ENCODE measurements around the gene ARHGEF19. TPM values are rescaled to one million over a fixed set of nuclear protein-coding genes. Genes with fewer than 3 reads are reported as not detected.
"Not testable (repeated sequence)": the region's sequence is repeated elsewhere in the genome, so short reads cannot be mapped to it uniquely, and the experiment has no call there.

ARHGEF19 gene
- total and polyA plus RNA-seq, 3 donors from 2014 or later: 6.0 to 10.1 (median 8.5) TPM

GRCh38 chr1:16168622-16169360 lies 43.7 kb downstream of the ARHGEF19 start:
- TF ChIP-seq POLR2A (IDR thresholded peaks at IDR 0.05) (no peak), CTCF (IDR thresholded peaks at IDR 0.05) (no peak)
- Histone ChIP-seq H3K4me1 (peaks cover 11% of the 10 kb centered on the region), H3K27ac (no peak overlapping the region), H3K4me3 (no peak overlapping the region), H3K36me3 (ENCODE audit: low read depth, missing control alignments) (no peaks in the 10 kb centered on the region), H3K9me3 (no peaks in the 10 kb centered on the region), H3K27me3 (no peaks in the 10 kb centered on the region)
- intact Hi-C loops (cut with DNase I; ENCODE audit: low total_unique reads): no loop called here
- DNase-seq: no peak
- WGBS, 2 donors: 81 to 82% methylated on average over 12 to 13 of the region's 13 CpGs

- H3K27ac ChIP-seq; DNase-seq; intact Hi-C loops (cut with DNase I; ENCODE audit: low total_unique reads); H3K36me3 ChIP-seq (ENCODE audit: low read depth, missing control alignments); H3K9me3 ChIP-seq; H3K4me1 ChIP-seq; H3K27me3 ChIP-seq: not testable (repeated sequence)
- H3K4me3 ChIP-seq: peak overlapping the region in 1 of 2 donors; percentile 60
- 51 to 60% methylated on average over 10 of the region's 10 CpGs for WGBS, 2 donors
Measured at GRCh38 chr1:16168144-16168495, 44.3 kb downstream of the ARHGEF19 start.

GRCh38 chr1:16167331-16168143 lies 44.9 kb downstream of the ARHGEF19 start:
- H3K27me3 ChIP-seq: no peaks in the 10 kb centered on the region
- DNase-seq: peak; percentile 62
- no peak overlapping the region for H3K27ac ChIP-seq
- peak overlapping the region; percentile 27 to 60 for H3K4me3 ChIP-seq
- TF ChIP-seq POLR2A (IDR thresholded peaks at IDR 0.05): no peak
- no peak for TF ChIP-seq CTCF (IDR thresholded peaks at IDR 0.05)
- H3K36me3 ChIP-seq (ENCODE audit: low read depth, missing control alignments): no peaks in the 10 kb centered on the region
- 4 to 6% methylated on average over 39 to 58 of the region's 60 CpGs for WGBS, 2 donors
- no peaks in the 10 kb centered on the region for H3K9me3 ChIP-seq
- peaks cover 8% of the 10 kb centered on the region for H3K4me1 ChIP-seq
- intact Hi-C loops (cut with DNase I; ENCODE audit: low total_unique reads): no loop called here

- no peak overlapping the region for H3K27ac ChIP-seq
- no peaks in the 10 kb centered on the region for H3K9me3 ChIP-seq
- no peaks in the 10 kb centered on the region for H3K36me3 ChIP-seq (ENCODE audit: low read depth, missing control alignments)
- H3K27me3 ChIP-seq: no peaks in the 10 kb centered on the region
- TF ChIP-seq CTCF (IDR thresholded peaks at IDR 0.05) (no peak), POLR2A (IDR thresholded peaks at IDR 0.05) (no peak)
- intact Hi-C loops (cut with DNase I; ENCODE audit: low total_unique reads): no loop called here
- peaks cover 8% of the 10 kb centered on the region for H3K4me1 ChIP-seq
- 47 to 50% methylated on average over 2 of the region's 2 CpGs for WGBS, 2 donors
- no peak overlapping the region for H3K4me3 ChIP-seq
- DNase-seq: no peak
Measured at GRCh38 chr1:16166117-16166516, 46.3 kb downstream of the ARHGEF19 start.

- 76 to 84% methylated on average over 7 of the region's 7 CpGs for WGBS, 2 donors
- no peak overlapping the region for H3K27ac ChIP-seq
- no peaks in the 10 kb centered on the region for H3K9me3 ChIP-seq
- no peaks in the 10 kb centered on the region for H3K36me3 ChIP-seq (ENCODE audit: low read depth, missing control alignments)
- TF ChIP-seq POLR2A (IDR thresholded peaks at IDR 0.05) (no peak), CTCF (IDR thresholded peaks at IDR 0.05) (no peak)
- DNase-seq: no peak
- H3K27me3 ChIP-seq: no peaks in the 10 kb centered on the region
- intact Hi-C loops (cut with DNase I; ENCODE audit: low total_unique reads): no loop called here
- peaks cover 8% of the 10 kb centered on the region for H3K4me1 ChIP-seq
- no peak overlapping the region for H3K4me3 ChIP-seq
Measured at GRCh38 chr1:16165548-16165947, 46.9 kb downstream of the ARHGEF19 start.

Data from testis (tissue), 3 donors.